Astrocyte of the cerebellum (primary cell): ENCODE data around the gene POLG2.

Experiments
- DNase-seq: peaks from one replicate; pipeline ENCODE4 v3.0.0-alpha.2; 2011; ENCODE audit warnings: low read depth
- H3K4me3 ChIP-seq: 2 replicates; pipeline ENCODE4 v1.5.1; 2011; ENCODE audit warnings: mild to moderate bottlenecking, low read depth, low read length, moderate library complexity
- CTCF ChIP-seq: IDR thresholded peaks from 2 replicates; pipeline ENCODE4 v1.5.1; 2012; ENCODE audit warnings: low read length, low read depth, moderate library complexity, mild to moderate bottlenecking; ENCODE audit errors: missing control alignments
- in situ Hi-C: cut with HindIII; loops from 2 replicates; pipeline ENCODE4 v1.10.0; 2017; ENCODE audit warnings: low sequenced_read_pairs

Gene POLG2

GRCh38 chr17:64496786-64497564 lies at the start of gene POLG2:
Gene POLG2 (minus strand): TSS chr17:64497054. CDS start chr17:64496968, 86 bp downstream.
- peak; percentile 82 for DNase-seq
- H3K4me3 ChIP-seq: peak within 1 kb of the TSS; percentile 64
- in situ Hi-C loops: loop anchor here (10.0 kb wide), 1 partner anchor 192 kb away; no protein-coding TSS in a partner anchor
- peak; percentile 66 for TF ChIP-seq CTCF

- TF ChIP-seq CTCF: no peak
- DNase-seq: no peak
- no peak overlapping the region for H3K4me3 ChIP-seq
- in situ Hi-C loops: no loop called here
Measured at GRCh38 chr17:64544742-64545141, 47.9 kb upstream of the POLG2 start.

GRCh38 chr17:64540118-64540776 lies 43.4 kb upstream of the POLG2 start:
- in situ Hi-C loops: no loop called here
- TF ChIP-seq CTCF: no peak
- H3K4me3 ChIP-seq: no peak overlapping the region
- DNase-seq: no peak

- no peak for TF ChIP-seq CTCF
- in situ Hi-C loops: no loop called here
- no peak overlapping the region for H3K4me3 ChIP-seq
- DNase-seq: no peak
Measured at GRCh38 chr17:64538508-64539130, 41.8 kb upstream of the POLG2 start.

- in situ Hi-C loops: no loop called here
- H3K4me3 ChIP-seq: no peak overlapping the region
- TF ChIP-seq CTCF: no peak
- DNase-seq: no peak
Measured at GRCh38 chr17:64537488-64537887, 40.6 kb upstream of the POLG2 start.

- in situ Hi-C loops: no loop called here
- no peak for DNase-seq
- H3K4me3 ChIP-seq: no peak overlapping the region
- no peak for TF ChIP-seq CTCF
Measured at GRCh38 chr17:64536913-64537312, 40.1 kb upstream of the POLG2 start.
